ENCODE data around the gene NTM.

- TF ChIP-seq POLR2A (IDR thresholded peaks at IDR 0.05; ENCODE audit: low read depth, low read length) (no peak), POLR2AphosphoS5 (IDR thresholded peaks at IDR 0.05; ENCODE audit: low read depth, low read length) (no peak)
Observed at GRCh38 chr11:131601586-131601985, 231.2 kb downstream of the NTM start.

Data from GM12892 (cell line).